Measurements from ENCODE around the gene DGKG. TPM values are rescaled to one million over a fixed set of nuclear protein-coding genes. Genes with fewer than 3 reads are reported as not detected.
A peak's percentile ranks its signal among the peaks of the same experiment; 100 is the strongest.

The DGKG gene
- total RNA-seq, 4 donors from 2014 or later = 1.2 to 13.7 (median 2.1) TPM

DNA sequence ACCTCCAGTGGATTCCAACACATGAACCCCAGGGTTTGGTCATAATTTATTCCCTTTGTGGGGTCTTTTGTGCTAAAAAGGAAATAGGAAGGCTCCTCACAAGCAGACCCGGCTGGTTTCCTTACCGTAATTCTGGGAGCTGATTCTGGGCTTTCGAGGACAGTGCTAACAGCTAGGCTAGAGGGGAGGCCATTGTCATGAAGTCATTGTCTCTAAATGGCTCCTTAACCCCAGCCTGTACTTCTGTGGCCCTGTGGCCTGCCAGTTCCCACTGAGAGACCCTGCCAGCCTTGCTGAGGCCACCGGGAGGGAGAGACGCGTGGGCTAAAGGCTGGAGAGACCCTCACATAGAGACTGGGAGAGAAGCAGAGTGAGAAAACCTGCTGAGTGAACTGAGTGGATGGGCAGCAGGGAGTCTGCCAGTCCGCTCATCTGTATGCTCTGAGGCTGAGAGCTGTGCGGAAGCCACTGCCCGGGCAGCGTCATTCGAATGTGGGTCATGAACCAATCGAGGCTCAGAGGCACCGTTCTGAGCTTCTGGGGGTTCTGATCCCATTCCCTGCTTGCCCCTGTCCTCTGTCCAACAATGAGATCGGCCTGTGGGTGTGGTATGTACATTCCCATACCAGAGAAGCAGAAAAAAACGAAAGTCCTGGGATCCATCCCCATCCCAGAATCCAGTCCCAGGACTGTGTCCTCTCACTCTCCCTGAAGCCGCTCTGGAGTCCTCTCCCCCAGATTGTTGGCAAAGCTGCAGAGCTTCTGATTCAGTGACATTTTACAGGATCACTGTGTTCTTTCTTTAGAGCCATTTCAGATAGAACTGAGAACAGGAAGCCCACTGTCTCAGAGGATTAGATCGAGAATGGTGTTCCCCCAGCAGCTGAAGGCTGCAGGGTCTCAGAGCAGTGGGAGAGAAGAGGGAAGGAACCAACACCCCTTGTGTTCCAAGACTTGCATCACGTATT is 21.3 kb upstream of the DGKG start:
- intact Hi-C loops (cut with DNase I) = no loop called here
- TF ChIP-seq, protein P1, sequence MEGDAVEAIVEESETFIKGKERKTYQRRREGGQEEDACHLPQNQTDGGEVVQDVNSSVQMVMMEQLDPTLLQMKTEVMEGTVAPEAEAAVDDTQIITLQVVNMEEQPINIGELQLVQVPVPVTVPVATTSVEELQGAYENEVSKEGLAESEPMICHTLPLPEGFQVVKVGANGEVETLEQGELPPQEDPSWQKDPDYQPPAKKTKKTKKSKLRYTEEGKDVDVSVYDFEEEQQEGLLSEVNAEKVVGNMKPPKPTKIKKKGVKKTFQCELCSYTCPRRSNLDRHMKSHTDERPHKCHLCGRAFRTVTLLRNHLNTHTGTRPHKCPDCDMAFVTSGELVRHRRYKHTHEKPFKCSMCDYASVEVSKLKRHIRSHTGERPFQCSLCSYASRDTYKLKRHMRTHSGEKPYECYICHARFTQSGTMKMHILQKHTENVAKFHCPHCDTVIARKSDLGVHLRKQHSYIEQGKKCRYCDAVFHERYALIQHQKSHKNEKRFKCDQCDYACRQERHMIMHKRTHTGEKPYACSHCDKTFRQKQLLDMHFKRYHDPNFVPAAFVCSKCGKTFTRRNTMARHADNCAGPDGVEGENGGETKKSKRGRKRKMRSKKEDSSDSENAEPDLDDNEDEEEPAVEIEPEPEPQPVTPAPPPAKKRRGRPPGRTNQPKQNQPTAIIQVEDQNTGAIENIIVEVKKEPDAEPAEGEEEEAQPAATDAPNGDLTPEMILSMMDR (IDR thresholded peaks at IDR 0.05) = no peak

DNA sequence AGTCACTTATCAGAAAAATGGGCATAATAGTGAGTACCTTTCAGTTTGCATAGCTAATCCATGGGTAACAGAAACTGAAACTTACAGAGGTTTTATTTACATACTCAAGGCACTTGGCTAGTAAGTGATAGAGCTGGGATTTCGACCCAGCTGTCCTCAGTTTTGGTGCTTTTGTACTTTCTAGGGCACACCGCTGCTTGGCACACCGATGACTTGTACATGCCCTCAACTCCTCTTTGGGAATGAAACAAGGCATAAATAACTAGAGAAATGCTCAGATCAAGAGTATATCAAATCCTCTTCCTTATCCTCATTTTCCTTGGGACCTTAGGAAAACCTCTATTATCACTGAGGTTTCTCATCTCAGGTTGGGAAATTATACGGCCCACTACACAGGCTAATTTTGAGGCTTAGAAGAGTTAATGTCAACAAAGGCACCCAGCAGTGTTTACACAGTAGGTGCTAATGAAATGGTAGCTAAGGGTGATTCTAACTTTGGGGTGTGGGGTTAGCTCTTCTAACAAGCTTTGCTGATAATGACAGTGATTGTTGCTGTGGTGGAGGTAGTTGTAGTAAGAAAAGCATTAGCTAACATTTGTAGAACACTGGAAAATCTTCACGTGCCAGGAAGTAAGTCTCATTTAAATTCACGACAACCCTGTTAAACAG is 20.3 kb upstream of the DGKG start:
- Histone ChIP-seq H3K9me3 (no peaks in the 10 kb centered on the region), H3K27me3 (peaks cover 0 to 12% (median 0%) of the 10 kb centered on the region in 4 donors), H3K4me3 (no peak overlapping the region), H3K36me3 (no peaks in the 10 kb centered on the region), H3K4me1 (peaks cover 0 to 18% (median 0%) of the 10 kb centered on the region in 3 donors), H3K27ac (peak overlapping the region in 1 of 4 donors; percentile 58)
- DNase-seq = no peak
- TF ChIP-seq POLR2A (IDR thresholded peaks at IDR 0.05) = no peak
- TF ChIP-seq, protein P1 (IDR thresholded peaks at IDR 0.05) = no peak
- intact Hi-C loops (cut with DNase I) = no loop called here
- 48 to 56% methylated on average over 6 of the region's 6 CpGs for WGBS, 2 donors

More for the DNA sequence above, 21.3 kb upstream of the DGKG start:
- Histone ChIP-seq H3K27ac (peak overlapping the region in 3 of 4 donors; percentile 48 to 61 (median 58)), H3K4me3 (peak overlapping the region in 1 of 4 donors; percentile 13), H3K36me3 (no peaks in the 10 kb centered on the region), H3K27me3 (peaks cover 0 to 12% (median 0%) of the 10 kb centered on the region in 4 donors), H3K4me1 (peaks cover 0 to 18% (median 0%) of the 10 kb centered on the region in 3 donors), H3K9me3 (no peaks in the 10 kb centered on the region)
- 69 to 70% methylated on average over 12 to 15 of the region's 18 CpGs for WGBS, 2 donors
- no peak for DNase-seq

DNA sequence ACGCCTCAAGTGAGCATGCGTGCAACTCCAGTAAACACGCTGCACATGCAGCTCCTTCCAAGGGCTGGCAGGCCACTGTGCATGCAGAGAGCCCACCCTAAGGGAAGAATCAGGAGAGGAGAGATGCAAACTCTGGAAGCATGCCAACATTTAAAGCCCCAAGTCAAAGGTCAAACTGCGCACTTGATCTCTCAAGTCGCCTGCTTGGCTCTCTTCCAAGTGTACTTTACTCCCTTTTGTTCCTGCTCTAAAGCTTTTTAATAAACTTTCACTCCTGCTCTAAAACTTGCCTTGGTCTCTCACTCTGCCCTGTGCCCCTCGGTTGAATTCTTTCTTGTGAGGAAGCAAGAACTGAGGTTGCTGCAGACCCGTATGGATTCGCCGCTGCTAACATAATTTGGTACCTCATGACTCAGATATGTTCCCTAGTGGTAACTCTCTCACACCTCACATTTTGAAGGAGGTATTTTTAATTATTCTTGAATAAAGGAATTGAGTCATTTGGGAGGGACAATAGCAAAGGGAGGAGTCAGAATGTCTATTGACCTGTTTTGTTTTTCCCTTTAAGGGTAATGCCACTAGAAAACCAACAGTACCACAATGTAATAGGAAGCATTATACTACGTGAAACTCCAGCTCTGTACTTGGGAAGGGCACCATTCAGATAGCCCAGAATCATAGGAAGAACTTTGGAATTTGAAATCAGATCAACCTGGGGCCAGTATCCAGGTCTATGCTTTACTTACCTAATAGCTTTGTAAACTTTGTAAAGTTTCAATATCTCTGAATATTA is 19.6 kb upstream of the DGKG start:
- Histone ChIP-seq H3K4me3 (no peak overlapping the region), H3K36me3 (no peaks in the 10 kb centered on the region), H3K27ac (no peak overlapping the region), H3K9me3 (no peaks in the 10 kb centered on the region), H3K27me3 (peaks cover 0 to 15% (median 0%) of the 10 kb centered on the region in 4 donors), H3K4me1 (peaks cover 0 to 18% (median 0%) of the 10 kb centered on the region in 3 donors)
- WGBS, 2 donors = 59 to 60% methylated on average over 10 of the region's 10 CpGs
- DNase-seq = no peak
- TF ChIP-seq, protein P1 (IDR thresholded peaks at IDR 0.05) = peak in 2 of 6 experiments; percentile 4 to 29
- no peak for TF ChIP-seq POLR2A (IDR thresholded peaks at IDR 0.05)
- intact Hi-C loops (cut with DNase I) = no loop called here

DNA sequence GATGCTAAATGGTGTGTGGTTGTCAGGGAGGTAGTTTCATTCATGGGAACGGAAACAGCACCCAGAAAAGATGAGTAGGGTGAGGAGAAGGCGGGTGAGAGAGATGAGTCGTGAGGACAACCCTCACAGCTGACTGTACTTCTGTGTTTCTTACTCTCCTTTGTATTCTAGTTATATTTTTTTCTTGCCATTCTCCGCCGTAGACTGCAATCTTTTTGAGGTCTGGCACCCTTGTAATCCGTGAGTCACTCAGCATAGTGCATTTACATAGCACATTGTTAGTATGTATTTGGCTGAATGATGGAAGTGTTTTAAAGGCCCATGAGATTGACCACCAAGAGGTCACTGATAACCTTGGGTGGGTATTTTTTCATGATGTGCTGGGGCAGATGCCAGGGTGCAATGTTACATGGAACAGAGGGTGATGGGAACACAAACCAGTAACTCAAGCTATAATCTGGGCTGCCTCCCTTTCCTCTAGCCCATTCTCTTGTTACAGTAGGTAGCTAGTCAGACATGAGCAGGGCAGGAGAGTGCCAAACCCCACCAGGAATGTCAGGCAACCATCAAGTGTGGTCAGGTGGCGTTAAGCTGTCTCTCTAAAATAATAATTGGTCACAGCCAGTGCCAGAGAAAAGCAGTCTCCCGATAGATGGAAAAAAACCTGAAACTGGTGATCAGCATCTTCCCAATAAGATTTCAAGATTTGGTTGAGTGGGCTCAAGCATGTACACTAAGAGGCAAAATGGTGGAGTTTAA is 18.8 kb upstream of the DGKG start:
- DNase-seq = no peak
- peaks cover 0 to 18% (median 0%) of the 10 kb centered on the region in 3 donors for H3K4me1 ChIP-seq
- no peaks in the 10 kb centered on the region for H3K36me3 ChIP-seq
- TF ChIP-seq POLR2A (IDR thresholded peaks at IDR 0.05) = no peak
- TF ChIP-seq, protein P1 (IDR thresholded peaks at IDR 0.05) = no peak
- no peak overlapping the region for H3K4me3 ChIP-seq
- peaks cover 0 to 24% (median 0%) of the 10 kb centered on the region in 4 donors for H3K27me3 ChIP-seq
- no peaks in the 10 kb centered on the region for H3K9me3 ChIP-seq
- intact Hi-C loops (cut with DNase I) = no loop called here
- no peak overlapping the region for H3K27ac ChIP-seq
- WGBS, 2 donors = 60 to 74% methylated on average over 8 of the region's 8 CpGs
